Measurements from ENCODE around the gene PSMA5.

Gene PSMA5

GRCh38 chr1:109425391-109426280 lies 612 bp downstream of the PSMA5 start:
- TF ChIP-seq CTCF (conservative IDR thresholded peaks at IDR 0.05; ENCODE audit: low read length), result no peak
- no peak for TF ChIP-seq EZH2phosphoT487 (IDR thresholded peaks at IDR 0.05; ENCODE audit: borderline replicate concordance)
- Histone ChIP-seq H3K27me3 (ENCODE audit: insufficient read depth, low read length, poor library complexity, severe bottlenecking) (peaks cover 4% of the 10 kb centered on the region), H3K9me2 (replicated peaks; ENCODE audit: low read depth, low read length) (no peaks in the 10 kb centered on the region)

GRCh38 chr1:109423498-109423897 lies 2.8 kb downstream of the PSMA5 start:
- H3K27me3 ChIP-seq (ENCODE audit: insufficient read depth, low read length, poor library complexity, severe bottlenecking), result peaks cover 4% of the 10 kb centered on the region
- peak overlapping the region; percentile 28 for H3K4me3 ChIP-seq (ENCODE audit: low read length, poor library complexity, severe bottlenecking)
- H3K9ac ChIP-seq (ENCODE audit: low read depth, low read length, poor library complexity, severe bottlenecking), result no peak overlapping the region
- H3K9me3 ChIP-seq (ENCODE audit: insufficient read depth, low read depth, low read length), result no peaks in the 10 kb centered on the region
- peaks cover 59% of the 10 kb centered on the region for H3K79me2 ChIP-seq (ENCODE audit: insufficient read depth, low read length)
- H3K4me2 ChIP-seq (ENCODE audit: low read depth, low read length, poor library complexity, severe bottlenecking), result peak overlapping the region; percentile 93
- peaks cover 34% of the 10 kb centered on the region for H3K4me1 ChIP-seq (ENCODE audit: insufficient read depth, low read length, poor library complexity, severe bottlenecking)
- H3K36me3 ChIP-seq (ENCODE audit: insufficient read depth, low read length), result peaks cover 22% of the 10 kb centered on the region
- no peaks in the 10 kb centered on the region for H3K9me2 ChIP-seq (replicated peaks; ENCODE audit: low read depth, low read length)
- peaks cover 18% of the 10 kb centered on the region for H4K20me1 ChIP-seq (ENCODE audit: insufficient read depth, low read length, poor library complexity, severe bottlenecking)
- H3F3A ChIP-seq (ENCODE audit: low read depth), result peaks cover 4% of the 10 kb centered on the region
- TF ChIP-seq CTCF (conservative IDR thresholded peaks at IDR 0.05; ENCODE audit: low read length) (no peak), EZH2phosphoT487 (IDR thresholded peaks at IDR 0.05; ENCODE audit: borderline replicate concordance) (no peak)
- no peak overlapping the region for H2AFZ ChIP-seq (ENCODE audit: low read length)

More at GRCh38 chr1:109425391-109426280, 612 bp downstream of the PSMA5 start:
- Histone ChIP-seq H3K4me1 (ENCODE audit: insufficient read depth, low read length, poor library complexity, severe bottlenecking) (peaks cover 34% of the 10 kb centered on the region), H4K20me1 (ENCODE audit: insufficient read depth, low read length, poor library complexity, severe bottlenecking) (peaks cover 18% of the 10 kb centered on the region), H3K9ac (ENCODE audit: low read depth, low read length, poor library complexity, severe bottlenecking) (peak overlapping the region; percentile 82), H2AFZ (ENCODE audit: low read length) (peak overlapping the region; percentile 61), H3K79me2 (ENCODE audit: insufficient read depth, low read length) (peaks cover 58% of the 10 kb centered on the region), H3K36me3 (ENCODE audit: insufficient read depth, low read length) (peaks cover 10% of the 10 kb centered on the region; the same call in 1 of the 2 replicates), H3K4me2 (ENCODE audit: low read depth, low read length, poor library complexity, severe bottlenecking) (peak overlapping the region; percentile 93), H3K9me3 (ENCODE audit: insufficient read depth, low read depth, low read length) (no peaks in the 10 kb centered on the region), H3K4me3 (ENCODE audit: low read length, poor library complexity, severe bottlenecking) (peak overlapping the region; percentile 98), H3F3A (ENCODE audit: low read depth) (peaks cover 4% of the 10 kb centered on the region)

- Histone ChIP-seq H4K20me1 (ENCODE audit: insufficient read depth, low read length, poor library complexity, severe bottlenecking) (peaks cover 13% of the 10 kb centered on the region), H3K36me3 (ENCODE audit: insufficient read depth, low read length) (peaks cover 97% of the 10 kb centered on the region), H3K79me2 (ENCODE audit: insufficient read depth, low read length) (peaks cover 19% of the 10 kb centered on the region)
Observed at GRCh38 chr1:109412551-109412950, 13.7 kb downstream of the PSMA5 start.

More at GRCh38 chr1:109412551-109412950, 13.7 kb downstream of the PSMA5 start:
- no peak overlapping the region for H3K4me2 ChIP-seq (ENCODE audit: low read depth, low read length, poor library complexity, severe bottlenecking)
- H2AFZ ChIP-seq (ENCODE audit: low read length), result no peak overlapping the region
- H3K4me3 ChIP-seq (ENCODE audit: low read length, poor library complexity, severe bottlenecking), result no peak overlapping the region
- no peaks in the 10 kb centered on the region for H3K9me2 ChIP-seq (replicated peaks; ENCODE audit: low read depth, low read length)
- H3K9me3 ChIP-seq (ENCODE audit: insufficient read depth, low read depth, low read length), result no peaks in the 10 kb centered on the region
- H3K27me3 ChIP-seq (ENCODE audit: insufficient read depth, low read length, poor library complexity, severe bottlenecking), result no peaks in the 10 kb centered on the region
- no peak overlapping the region for H3K9ac ChIP-seq (ENCODE audit: low read depth, low read length, poor library complexity, severe bottlenecking)
- H3F3A ChIP-seq (ENCODE audit: low read depth), result no peaks in the 10 kb centered on the region
- TF ChIP-seq CTCF (conservative IDR thresholded peaks at IDR 0.05; ENCODE audit: low read length) (no peak), EZH2phosphoT487 (IDR thresholded peaks at IDR 0.05; ENCODE audit: borderline replicate concordance) (no peak)
- H3K4me1 ChIP-seq (ENCODE audit: insufficient read depth, low read length, poor library complexity, severe bottlenecking), result no peaks in the 10 kb centered on the region

Measured in Loucy (cell line).